Cardiac muscle cell (in vitro differentiated cells and primary cell): ENCODE data around the gene MS4A12. TPM values are rescaled to one million over a fixed set of nuclear protein-coding genes. Genes with fewer than 3 reads are reported as not detected.
"Not testable (repeated sequence)": the region's sequence is repeated elsewhere in the genome, so short reads cannot be mapped to it uniquely, and the experiment has no call there.

Experiments
- DNase-seq, 2 donors: peaks; one replicate each; pipeline versions ENCODE4 v3.0.0 to v3.0.0-alpha.2; 2010 to 2017; ENCODE audit warnings: low read depth in 1 of 2, low spot score in 1 of 2
- H3K27ac ChIP-seq: fragments of 200-600 bp; sonication (generic); 2 replicates; pipeline ENCODE4 v1.5.1; 2016
- H3K27me3 ChIP-seq: fragments of 200-600 bp; sonication (generic); 2 replicates; pipeline ENCODE4 v1.6.0; 2016; ENCODE audit warnings: control low read depth
- H3K36me3 ChIP-seq: fragments of 200-600 bp; sonication (generic); 2 replicates; pipeline ENCODE4 v1.5.1; 2016; ENCODE audit warnings: control low read depth
- H3K4me1 ChIP-seq: fragments of 200-600 bp; sonication (generic); 2 replicates; pipeline ENCODE4 v1.8.1; 2017; ENCODE audit warnings: low read depth, mild to moderate bottlenecking, mixed run types
- H3K4me3 ChIP-seq: fragments of 200-600 bp; sonication (generic); 2 replicates; pipeline ENCODE4 v1.5.1; 2016; ENCODE audit warnings: mild to moderate bottlenecking
- H3K9me3 ChIP-seq: fragments of 200-600 bp; sonication (generic); 2 replicates; pipeline ENCODE4 v1.5.1; 2017; ENCODE audit warnings: low read depth, mild to moderate bottlenecking, control low read depth
- polyA plus RNA-seq: library from polyadenylated mRNA; unstranded; fragments of >200 nt; fragmentation: Nextera tagmentation; extraction: Ambion mirVana; gene quantifications from 2 replicates; pipeline ENCODE4 v1.2.1, GENCODE V29; 2016
- total RNA-seq: library from RNA; depleted of rRNA; stranded (reverse); fragments of >200 nt; gene quantifications from 2 replicates; pipeline ENCODE4 v1.2.3, GENCODE V29; 2016
- TF ChIP-seq, protein P1 (sequence below): IDR thresholded peaks from 2 replicates; pipeline ENCODE4 v1.5.1; 2012; ENCODE audit warnings: low read depth, mild to moderate bottlenecking, low read length

MS4A12 gene
- total and polyA plus RNA-seq, 2 experiments from 2014 or later = not detected

DNA sequence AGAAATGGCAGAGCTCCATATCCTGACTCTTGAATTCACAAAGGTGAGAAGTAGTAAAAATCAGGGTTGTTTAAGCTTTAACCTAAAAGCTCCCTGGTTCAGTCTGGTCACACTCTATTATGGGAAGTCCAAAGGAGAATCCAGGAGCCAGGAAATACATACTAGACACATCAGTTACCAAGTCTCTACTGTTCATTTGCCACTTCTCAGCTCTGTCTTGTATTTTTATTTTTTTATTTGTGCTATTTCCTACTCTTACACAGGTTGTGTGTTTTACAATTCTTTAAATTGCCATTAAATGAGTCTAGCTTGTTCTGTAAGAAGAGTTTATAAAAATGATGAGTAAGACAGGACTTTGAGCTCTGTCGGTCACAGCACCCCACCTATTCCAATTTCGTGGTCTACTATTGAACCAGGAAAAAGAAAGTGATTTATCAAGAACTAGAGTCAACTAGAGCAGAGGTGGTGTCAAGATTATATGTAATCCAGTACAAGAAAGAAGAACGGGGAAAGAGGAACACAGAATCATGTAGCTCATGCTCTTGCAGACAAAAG is 9.7 kb downstream of the MS4A12 start:
- no peak for DNase-seq
- Histone ChIP-seq H3K36me3 (no peaks in the 10 kb centered on the region), H3K4me3 (no peak overlapping the region), H3K27ac (no peak overlapping the region), H3K27me3 (no peaks in the 10 kb centered on the region), H3K9me3 (no peaks in the 10 kb centered on the region), H3K4me1 (no peaks in the 10 kb centered on the region)
- TF ChIP-seq, protein P1, sequence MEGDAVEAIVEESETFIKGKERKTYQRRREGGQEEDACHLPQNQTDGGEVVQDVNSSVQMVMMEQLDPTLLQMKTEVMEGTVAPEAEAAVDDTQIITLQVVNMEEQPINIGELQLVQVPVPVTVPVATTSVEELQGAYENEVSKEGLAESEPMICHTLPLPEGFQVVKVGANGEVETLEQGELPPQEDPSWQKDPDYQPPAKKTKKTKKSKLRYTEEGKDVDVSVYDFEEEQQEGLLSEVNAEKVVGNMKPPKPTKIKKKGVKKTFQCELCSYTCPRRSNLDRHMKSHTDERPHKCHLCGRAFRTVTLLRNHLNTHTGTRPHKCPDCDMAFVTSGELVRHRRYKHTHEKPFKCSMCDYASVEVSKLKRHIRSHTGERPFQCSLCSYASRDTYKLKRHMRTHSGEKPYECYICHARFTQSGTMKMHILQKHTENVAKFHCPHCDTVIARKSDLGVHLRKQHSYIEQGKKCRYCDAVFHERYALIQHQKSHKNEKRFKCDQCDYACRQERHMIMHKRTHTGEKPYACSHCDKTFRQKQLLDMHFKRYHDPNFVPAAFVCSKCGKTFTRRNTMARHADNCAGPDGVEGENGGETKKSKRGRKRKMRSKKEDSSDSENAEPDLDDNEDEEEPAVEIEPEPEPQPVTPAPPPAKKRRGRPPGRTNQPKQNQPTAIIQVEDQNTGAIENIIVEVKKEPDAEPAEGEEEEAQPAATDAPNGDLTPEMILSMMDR = no peak

DNA sequence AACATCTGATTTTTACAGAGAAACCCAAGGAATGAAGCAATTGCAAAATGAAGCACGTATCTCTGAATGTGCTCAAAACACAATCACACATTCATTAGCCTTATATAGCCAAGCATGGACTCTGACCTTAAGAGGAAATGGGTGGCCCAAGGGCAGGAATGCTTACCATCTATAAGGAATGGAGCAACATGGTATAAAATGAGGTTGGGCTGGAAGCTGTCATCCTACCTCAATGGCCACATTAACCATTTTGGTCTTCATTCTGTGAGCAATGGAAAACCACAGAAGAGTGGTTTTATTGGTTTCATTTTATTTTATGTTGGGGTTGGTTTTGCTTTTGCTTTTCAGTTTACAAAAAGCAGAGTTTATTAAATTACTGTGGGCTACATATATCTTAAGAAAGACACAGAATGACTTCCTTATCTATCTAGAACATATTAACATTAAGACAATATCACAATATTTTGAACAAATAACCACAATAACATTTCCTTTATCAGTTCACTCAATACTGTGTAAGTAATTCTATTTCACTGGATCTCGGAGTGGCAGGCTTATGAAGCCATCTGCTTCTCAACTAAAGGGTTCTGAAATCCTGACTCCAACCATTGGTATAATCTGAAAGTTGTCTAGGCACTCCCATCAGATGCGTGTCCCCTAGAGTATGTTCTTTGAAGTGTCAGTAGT is 11.8 kb downstream of the MS4A12 start:
- no peak overlapping the region for H3K4me3 ChIP-seq
- DNase-seq = no peak
- no peaks in the 10 kb centered on the region for H3K36me3 ChIP-seq
- H3K27me3 ChIP-seq = no peaks in the 10 kb centered on the region
- TF ChIP-seq, protein P1 = no peak
- no peaks in the 10 kb centered on the region for H3K4me1 ChIP-seq
- no peaks in the 10 kb centered on the region for H3K9me3 ChIP-seq
- H3K27ac ChIP-seq = no peak overlapping the region

DNA sequence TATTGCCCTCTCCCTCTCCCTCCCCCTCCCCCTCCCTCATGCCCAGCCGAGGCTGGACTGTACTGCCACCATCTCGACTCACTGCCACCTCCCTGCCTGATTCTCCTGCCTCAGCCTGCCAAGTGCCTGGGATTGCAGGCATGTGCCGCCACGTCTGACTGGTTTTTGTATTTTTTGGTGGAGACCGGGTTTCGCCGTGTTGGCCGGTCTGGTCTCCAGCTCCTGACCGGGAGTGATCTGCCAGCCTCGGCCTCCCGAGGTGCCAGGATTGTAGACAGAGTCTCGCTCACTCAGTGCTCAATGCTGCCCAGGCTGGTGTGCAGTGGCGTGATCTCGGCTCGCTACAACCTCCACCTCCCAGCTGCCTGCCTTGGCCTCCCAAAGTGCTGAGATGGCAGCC is 17.0 kb downstream of the MS4A12 start:
- DNase-seq, H3K4me1 ChIP-seq, H3K27ac ChIP-seq, H3K4me3 ChIP-seq, H3K9me3 ChIP-seq, H3K36me3 ChIP-seq, H3K27me3 ChIP-seq: not testable (repeated sequence)

DNA sequence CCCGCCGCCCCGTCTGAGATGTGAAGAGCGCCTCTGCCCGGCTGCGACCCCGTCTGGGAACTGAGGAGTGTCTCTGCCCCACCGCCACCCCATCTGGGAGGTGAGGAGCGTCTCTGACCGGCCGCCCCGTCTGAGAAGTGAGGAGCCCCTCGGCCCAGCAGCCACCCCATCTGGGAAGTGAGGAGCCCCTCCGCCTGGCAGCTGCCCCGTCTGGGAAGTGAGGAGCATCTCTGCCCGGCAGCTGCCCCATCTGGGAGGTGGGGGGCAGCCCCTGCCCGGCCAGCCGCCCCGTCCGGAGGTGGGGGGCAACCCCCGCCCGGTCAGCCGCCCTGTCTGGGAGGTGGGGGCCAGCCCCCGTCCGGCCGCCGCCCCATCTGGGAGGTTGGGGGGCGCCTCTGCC is 17.6 kb downstream of the MS4A12 start:
- DNase-seq, H3K9me3 ChIP-seq, H3K27ac ChIP-seq, H3K27me3 ChIP-seq, H3K36me3 ChIP-seq, H3K4me1 ChIP-seq, H3K4me3 ChIP-seq: not testable (repeated sequence)

DNA sequence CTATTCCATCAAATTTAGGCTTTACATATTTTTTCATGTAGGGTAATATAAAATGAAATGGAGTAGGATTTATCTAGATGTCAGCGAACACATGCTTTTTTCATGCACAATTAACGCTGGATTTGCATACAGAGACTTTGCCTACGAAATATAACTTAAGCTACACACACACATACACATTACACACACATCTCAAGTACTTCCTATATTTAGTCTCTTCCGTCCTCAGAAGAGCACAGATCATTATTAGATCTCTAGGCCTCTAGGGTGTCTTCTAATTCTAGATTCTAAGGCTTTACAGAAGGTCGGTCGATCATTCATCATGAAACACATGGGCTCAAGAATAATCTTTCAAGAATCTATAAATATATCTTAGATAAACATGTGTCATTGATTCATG is 18.8 kb downstream of the MS4A12 start:
- TF ChIP-seq, protein P1 = no peak
- H3K27me3 ChIP-seq = no peaks in the 10 kb centered on the region
- no peaks in the 10 kb centered on the region for H3K4me1 ChIP-seq
- no peaks in the 10 kb centered on the region for H3K36me3 ChIP-seq
- no peak overlapping the region for H3K27ac ChIP-seq
- no peak overlapping the region for H3K4me3 ChIP-seq
- H3K9me3 ChIP-seq = no peaks in the 10 kb centered on the region
- no peak for DNase-seq

DNA sequence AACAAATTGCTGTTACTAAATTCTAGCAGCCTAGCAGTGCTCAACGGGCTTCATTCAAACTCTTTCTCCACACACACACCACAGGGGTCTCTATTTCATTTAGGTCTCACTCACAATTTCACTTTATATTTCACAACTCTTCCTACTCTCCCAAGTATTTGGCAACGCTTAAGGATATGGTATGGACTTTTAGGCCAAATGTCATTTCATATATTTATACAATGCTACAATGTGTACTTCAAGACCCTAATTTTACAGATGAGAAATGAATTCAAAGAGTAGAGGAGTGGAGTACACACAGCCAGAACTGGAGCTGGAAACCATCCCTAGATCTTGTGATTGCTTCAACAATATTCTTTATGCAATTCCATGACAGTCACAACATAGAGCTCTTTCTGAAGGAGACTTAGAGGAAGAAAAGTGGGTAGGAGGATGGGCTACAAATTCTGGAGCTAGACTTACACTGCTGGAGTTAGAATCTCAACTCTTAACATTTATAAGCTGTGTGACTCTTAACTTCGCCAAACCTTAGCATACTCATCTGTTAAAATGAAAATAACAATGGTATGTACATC is 20.2 kb downstream of the MS4A12 start:
- H3K27ac ChIP-seq = no peak overlapping the region
- H3K36me3 ChIP-seq = no peaks in the 10 kb centered on the region

More for the DNA sequence above, 20.2 kb downstream of the MS4A12 start:
- no peaks in the 10 kb centered on the region for H3K9me3 ChIP-seq
- TF ChIP-seq, protein P1 = no peak
- no peaks in the 10 kb centered on the region for H3K4me1 ChIP-seq
- no peak overlapping the region for H3K4me3 ChIP-seq
- H3K27me3 ChIP-seq = no peaks in the 10 kb centered on the region
- no peak for DNase-seq
